ENCODE results near the gene ACSS1.

Gene ACSS1

GRCh38 chr20:25007491-25008305 lies 50.2 kb downstream of the ACSS1 start:
- no peak for TF ChIP-seq CTCF (IDR thresholded peaks at IDR 0.05)

GRCh38 chr20:25006431-25007167 lies 51.3 kb downstream of the ACSS1 start:
- no peak for TF ChIP-seq CTCF (IDR thresholded peaks at IDR 0.05)

- TF ChIP-seq CTCF (IDR thresholded peaks at IDR 0.05), result no peak
Measured at GRCh38 chr20:25005661-25006060, 52.3 kb downstream of the ACSS1 start.

GRCh38 chr20:25005220-25005619 lies 52.7 kb downstream of the ACSS1 start:
- no peak for TF ChIP-seq CTCF (IDR thresholded peaks at IDR 0.05)

- TF ChIP-seq CTCF (IDR thresholded peaks at IDR 0.05), result no peak
Measured at GRCh38 chr20:25003002-25003401, 54.9 kb downstream of the ACSS1 start.

GRCh38 chr20:25000268-25000801 lies 57.6 kb downstream of the ACSS1 start:
- no peak for TF ChIP-seq CTCF (IDR thresholded peaks at IDR 0.05)

GRCh38 chr20:24999568-24999967 lies 58.4 kb downstream of the ACSS1 start:
- TF ChIP-seq CTCF (IDR thresholded peaks at IDR 0.05), result no peak
